Occipital lobe (tissue), 2 donors: ENCODE results near the gene KRT85. TPM values are rescaled to one million over a fixed set of nuclear protein-coding genes. Genes with fewer than 3 reads are reported as not detected.
A peak's percentile ranks its signal among the peaks of the same experiment; 100 is the strongest.
"Not testable (repeated sequence)": the region's sequence is repeated elsewhere in the genome, so short reads cannot be mapped to it uniquely, and the experiment has no call there.

Experiments
- DNase-seq: peaks from one replicate; lab custom pipeline; 2025; lab: John Stamatoyannopoulos, UW
- total RNA-seq: library from RNA; depleted of rRNA; stranded (reverse); fragments of >200 nt; gene quantifications from one replicate; pipeline ENCODE4 v1.2.3, GENCODE V29; 2014

The KRT85 gene
- total RNA-seq, 1 donor from 2014 or later, result not detected

- DNase-seq, result no peak
Measured at GRCh38 chr12:52327830-52328500, 39.3 kb downstream of the KRT85 start.

GRCh38 chr12:52327052-52327829 lies 40.0 kb downstream of the KRT85 start:
- DNase-seq, result peak; percentile 78

- DNase-seq, result no peak
Measured at GRCh38 chr12:52324153-52324444, 43.2 kb downstream of the KRT85 start.

- DNase-seq, result no peak
Measured at GRCh38 chr12:52323416-52324152, 43.7 kb downstream of the KRT85 start.

GRCh38 chr12:52323001-52323400 lies 44.3 kb downstream of the KRT85 start:
- no peak for DNase-seq

GRCh38 chr12:52322069-52322468 lies 45.2 kb downstream of the KRT85 start:
- no peak for DNase-seq

- DNase-seq, result no peak
Measured at GRCh38 chr12:52321418-52321817, 45.9 kb downstream of the KRT85 start.

GRCh38 chr12:52320784-52321400 lies 46.4 kb downstream of the KRT85 start, which contains the start of gene KRT83:
TSS of gene KRT83 (minus strand) at chr12:52321398. CDS start at chr12:52321335, 63 bp downstream.
- DNase-seq, result no peak

GRCh38 chr12:52319097-52319496 lies 48.2 kb downstream of the KRT85 start:
- no peak for DNase-seq

GRCh38 chr12:52318241-52318990 lies 48.9 kb downstream of the KRT85 start:
- no peak for DNase-seq

- DNase-seq, result no peak
Measured at GRCh38 chr12:52317468-52318052, 49.7 kb downstream of the KRT85 start.

- DNase-seq, result no peak
Measured at GRCh38 chr12:52316701-52317100, 50.6 kb downstream of the KRT85 start.

- no peak for DNase-seq
Measured at GRCh38 chr12:52316290-52316689, 51.0 kb downstream of the KRT85 start.

- not testable (repeated sequence) for DNase-seq
Measured at GRCh38 chr12:52315721-52316120, 51.6 kb downstream of the KRT85 start.

- DNase-seq, result no peak
Measured at GRCh38 chr12:52314511-52314910, 52.8 kb downstream of the KRT85 start.

GRCh38 chr12:52313926-52314325 lies 53.4 kb downstream of the KRT85 start:
- no peak for DNase-seq

GRCh38 chr12:52313461-52313860 lies 53.8 kb downstream of the KRT85 start:
- DNase-seq, result no peak

- DNase-seq, result no peak
Measured at GRCh38 chr12:52312086-52312485, 55.2 kb downstream of the KRT85 start.

- no peak for DNase-seq
Measured at GRCh38 chr12:52311285-52311648, 56.0 kb downstream of the KRT85 start.

- no peak for DNase-seq
Measured at GRCh38 chr12:52310622-52311284, 56.5 kb downstream of the KRT85 start.
